Measurements from ENCODE around the gene PHLDB1.
A peak's percentile ranks its signal among the peaks of the same experiment; 100 is the strongest.

DNA sequence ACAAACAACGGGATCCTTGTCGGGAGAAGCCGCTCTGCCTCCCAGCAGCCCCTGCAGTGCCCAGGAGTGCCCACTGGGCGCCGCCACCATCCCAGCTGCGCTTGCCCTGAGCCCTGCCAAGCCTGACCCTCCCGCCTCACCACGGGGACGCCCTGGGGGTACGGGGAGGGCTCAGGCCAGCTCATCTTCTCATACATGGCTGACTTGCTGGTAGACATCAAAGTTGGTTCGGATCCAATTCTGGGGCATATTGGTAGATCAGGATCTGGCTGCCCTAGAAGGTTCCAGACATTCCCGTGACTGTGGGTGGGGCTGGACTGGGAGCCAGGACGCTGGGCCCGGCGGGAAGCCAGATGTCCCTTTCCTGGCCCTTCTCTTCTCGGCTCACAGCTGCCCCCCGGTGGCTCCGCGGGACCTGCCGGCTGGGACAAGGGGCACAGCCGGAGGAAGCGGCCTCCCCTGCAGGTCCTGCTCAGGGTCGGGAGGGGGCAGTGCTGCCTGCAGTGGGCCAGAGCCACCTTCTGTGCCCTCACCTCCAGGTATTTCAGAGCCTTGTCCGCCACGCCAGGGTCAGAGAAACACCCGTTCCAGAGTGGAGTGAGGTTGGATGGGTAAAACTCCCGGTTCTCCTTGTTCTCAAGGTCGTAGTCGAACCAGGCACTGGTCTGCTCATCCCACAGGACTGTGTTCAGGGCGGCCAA lies 82.6 kb downstream of the PHLDB1 start:
- TF ChIP-seq, protein P1, sequence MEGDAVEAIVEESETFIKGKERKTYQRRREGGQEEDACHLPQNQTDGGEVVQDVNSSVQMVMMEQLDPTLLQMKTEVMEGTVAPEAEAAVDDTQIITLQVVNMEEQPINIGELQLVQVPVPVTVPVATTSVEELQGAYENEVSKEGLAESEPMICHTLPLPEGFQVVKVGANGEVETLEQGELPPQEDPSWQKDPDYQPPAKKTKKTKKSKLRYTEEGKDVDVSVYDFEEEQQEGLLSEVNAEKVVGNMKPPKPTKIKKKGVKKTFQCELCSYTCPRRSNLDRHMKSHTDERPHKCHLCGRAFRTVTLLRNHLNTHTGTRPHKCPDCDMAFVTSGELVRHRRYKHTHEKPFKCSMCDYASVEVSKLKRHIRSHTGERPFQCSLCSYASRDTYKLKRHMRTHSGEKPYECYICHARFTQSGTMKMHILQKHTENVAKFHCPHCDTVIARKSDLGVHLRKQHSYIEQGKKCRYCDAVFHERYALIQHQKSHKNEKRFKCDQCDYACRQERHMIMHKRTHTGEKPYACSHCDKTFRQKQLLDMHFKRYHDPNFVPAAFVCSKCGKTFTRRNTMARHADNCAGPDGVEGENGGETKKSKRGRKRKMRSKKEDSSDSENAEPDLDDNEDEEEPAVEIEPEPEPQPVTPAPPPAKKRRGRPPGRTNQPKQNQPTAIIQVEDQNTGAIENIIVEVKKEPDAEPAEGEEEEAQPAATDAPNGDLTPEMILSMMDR (conservative IDR thresholded peaks at IDR 0.05) = peak; percentile 91
- no peak for TF ChIP-seq EZH2 (IDR thresholded peaks at IDR 0.05; ENCODE audit: low read depth)

Measured in PC-9 (cell line).